HepG2 (cell line): ENCODE measurements around the gene ALDOA. TPM values are rescaled to one million over a fixed set of nuclear protein-coding genes. Genes with fewer than 3 reads are reported as not detected.

Experiments
- ATAC-seq: fragments of 200-7000 bp; cut with Tn5 transposase; 3 replicates; pipeline ENCODE4 v1.9.1; 2020; ENCODE audit warnings: mild to moderate bottlenecking, moderate library complexity
- BruUV-seq: library from RNA; stranded (reverse); fragments of 400-500 nt; replicated peaks from 2 replicates; lab custom pipeline; 2021; lab: Mats Ljungman, UMichigan
- CTCF ChIA-PET: fragments of 300-600 bp; formaldehyde crosslinking; extraction: SDS; loops from one replicate; lab custom pipeline; 2021; ENCODE audit warnings: low total read pairs, inconsistent platforms, low intra/inter-chr PET ratio; lab: Yijun Ruan, JAX
- POLR2A ChIA-PET: fragments of 350-600 bp; sonication (Branson Sonifier 250); formaldehyde crosslinking; loops from one replicate; lab custom pipeline; 2020; ENCODE audit warnings: antibody characterized with exemption, inconsistent platforms; lab: Yijun Ruan, JAX
- DNase-seq: peaks from one replicate; pipeline ENCODE4 v3.0.0-alpha.2; 2015; ENCODE audit warnings: low spot score
- FAIRE-seq: peaks from 3 replicates; lab custom pipeline; 2011; peaks lifted over from hg19 to GRCh38; lab: Jason Lieb, UNC
- H2AFZ ChIP-seq: one replicate; pipeline ENCODE4 v1.6.1; 2011; ENCODE audit warnings: low read length, inconsistent platforms
- H3K27ac ChIP-seq: fragments of 300-600 bp; 3 replicates; pipeline ENCODE4 v1.8.0; 2011; ENCODE audit warnings: mixed run types, mild to moderate bottlenecking, mixed read lengths, low read length, inconsistent platforms; ENCODE audit not compliant: insufficient read depth; ENCODE audit errors: extremely low read length
- H3K27me3 ChIP-seq, 2 experiments: fragments of 200-600 bp in 1 of 2; 2 replicates in 1 of 2; 3 replicates in 1 of 2; pipeline versions ENCODE4 v1.6.0 to v1.8.0; 2011; ENCODE audit warnings: low read length in 2 of 2, mild to moderate bottlenecking in 2 of 2, moderate library complexity in 2 of 2, inconsistent platforms in 1 of 2; ENCODE audit not compliant: insufficient read depth in 2 of 2, control insufficient read depth in 1 of 2
- H3K36me3 ChIP-seq, 2 experiments: fragments of 200-600 bp in 1 of 2; replicated peaks in 1 of 2; 2 replicates in 1 of 2; 3 replicates in 1 of 2; pipeline versions ENCODE4 v1.5.1 to v1.8.0; 2011; ENCODE audit warnings: low read length in 2 of 2, inconsistent platforms in 1 of 2; ENCODE audit not compliant: insufficient read depth in 2 of 2, control insufficient read depth in 1 of 2
- H3K4me1 ChIP-seq: 2 replicates; pipeline ENCODE4 v1.5.1; 2012; ENCODE audit warnings: low read length, inconsistent platforms; ENCODE audit not compliant: insufficient read depth
- H3K4me2 ChIP-seq: 2 replicates; pipeline ENCODE4 v1.6.0; 2011; ENCODE audit warnings: low read depth, low read length, inconsistent platforms
- H3K4me3 ChIP-seq, 3 experiments: fragments of 200-600 bp in 1 of 3; sonication (generic), shearing (Covaris generic) in 1 of 3; replicated peaks in 1 of 3; 2 replicates each; pipeline ENCODE4 v1.5.1; 2011 to 2016; ENCODE audit warnings: low read length in 3 of 3, inconsistent platforms in 2 of 3, low read depth in 2 of 3, mild to moderate bottlenecking in 2 of 3, control low read depth in 1 of 3, mixed read lengths in 1 of 3; ENCODE audit not compliant: insufficient read depth in 1 of 3
- H3K79me2 ChIP-seq: one replicate; pipeline ENCODE4 v1.6.1; 2011; ENCODE audit warnings: low read length, inconsistent platforms; ENCODE audit not compliant: insufficient read depth
- H3K9ac ChIP-seq: 2 replicates; pipeline ENCODE4 v1.6.0; 2011; ENCODE audit warnings: mild to moderate bottlenecking, low read depth, low read length, inconsistent platforms; ENCODE audit not compliant: insufficient read depth
- H3K9me3 ChIP-seq: 2 replicates; pipeline ENCODE4 v1.5.1; 2012; ENCODE audit warnings: mild to moderate bottlenecking, low read length
- H4K20me1 ChIP-seq: 2 replicates; pipeline ENCODE4 v1.6.0; 2011; ENCODE audit warnings: inconsistent platforms, mild to moderate bottlenecking, low read length, moderate library complexity; ENCODE audit not compliant: insufficient read depth
- AGO1 ChIP-seq: fragments of 200-400 bp; formaldehyde crosslinking; IDR thresholded peaks from 2 replicates; pipeline ENCODE4 v1.6.1; 2017; ENCODE audit warnings: mild to moderate bottlenecking, low read depth, low read length, moderate library complexity; ENCODE audit not compliant: poor library complexity, severe bottlenecking
- HDAC1 ChIP-seq: sonication (generic); formaldehyde crosslinking; IDR thresholded peaks from 2 replicates; pipeline ENCODE4 v1.5.1; 2020; ENCODE audit warnings: mild to moderate bottlenecking, missing genetic modification reagents
- MAZ ChIP-seq, 2 experiments: sonication (generic) in 1 of 2; formaldehyde crosslinking in 1 of 2; IDR thresholded peaks; 2 replicates each; pipeline versions ENCODE4 v1.5.0 to v1.6.1; 2012 to 2020; ENCODE audit warnings: low read depth in 2 of 2, mild to moderate bottlenecking in 2 of 2, borderline replicate concordance in 1 of 2, improper control_type of control experiment in 1 of 2, low read length in 1 of 2, missing genetic modification reagents in 1 of 2, moderate library complexity in 1 of 2
- NR1H2 ChIP-seq: sonication (generic); formaldehyde crosslinking; IDR thresholded peaks from 2 replicates; pipeline ENCODE4 v1.8.1; 2022; ENCODE audit warnings: low read depth, missing genetic modification reagents, borderline replicate concordance
- PCBP1 ChIP-seq: fragments of 200-400 bp; formaldehyde crosslinking; IDR thresholded peaks from 2 replicates; pipeline ENCODE4 v1.6.1; 2017; ENCODE audit warnings: mild to moderate bottlenecking, low read depth, low read length, borderline replicate concordance
- PITX1 ChIP-seq: sonication (generic); formaldehyde crosslinking; IDR thresholded peaks from 2 replicates; pipeline ENCODE4 v1.5.1; 2020; ENCODE audit warnings: mild to moderate bottlenecking, missing genetic modification reagents
- RARG ChIP-seq: sonication (generic); formaldehyde crosslinking; IDR thresholded peaks from 2 replicates; pipeline ENCODE4 v1.4.0; 2020; ENCODE audit warnings: low read depth, mild to moderate bottlenecking, missing genetic modification reagents
- SP4 ChIP-seq: sonication (generic); formaldehyde crosslinking; IDR thresholded peaks from 2 replicates; pipeline ENCODE4 v1.8.1; 2023; ENCODE audit warnings: mild to moderate bottlenecking, missing genetic modification reagents
- SUZ12 ChIP-seq: fragments of 150-350 bp; IDR thresholded peaks from 2 replicates; pipeline ENCODE4 v1.6.1; 2014; ENCODE audit warnings: low read depth, low read length
- ZBTB8A ChIP-seq: sonication (generic); formaldehyde crosslinking; IDR thresholded peaks from 2 replicates; pipeline ENCODE4 v1.4.0; 2020; ENCODE audit warnings: mild to moderate bottlenecking, low read depth, missing genetic modification reagents, borderline replicate concordance
- ZFY ChIP-seq: sonication (generic); formaldehyde crosslinking; IDR thresholded peaks from 2 replicates; pipeline ENCODE4 v1.4.0; 2020; ENCODE audit warnings: missing genetic modification reagents
- ZNF337 ChIP-seq: sonication (generic); formaldehyde crosslinking; IDR thresholded peaks from 2 replicates; pipeline ENCODE4 v1.5.1; 2020; ENCODE audit warnings: missing genetic modification reagents, low read depth, mild to moderate bottlenecking, borderline replicate concordance
- ZNF558 ChIP-seq: sonication (generic); formaldehyde crosslinking; IDR thresholded peaks from 2 replicates; pipeline ENCODE4 v1.9.0; 2022; ENCODE audit warnings: mild to moderate bottlenecking, missing genetic modification reagents, borderline replicate concordance
- ZNF607 ChIP-seq: sonication (generic); formaldehyde crosslinking; IDR thresholded peaks from 2 replicates; pipeline ENCODE4 v1.5.1; 2020; ENCODE audit warnings: missing genetic modification reagents, mild to moderate bottlenecking, borderline replicate concordance
- ZNF670 ChIP-seq: sonication (generic); formaldehyde crosslinking; IDR thresholded peaks from 2 replicates; pipeline ENCODE4 v1.8.0; 2022; ENCODE audit warnings: mild to moderate bottlenecking, missing genetic modification reagents, borderline replicate concordance
- WGBS: methylation state at CpG from one replicate; pipeline ENCODE4 v1.1.6; 2017; ENCODE audit warnings: low lambda C conversion rate; 5-methylcytosine and 5-hydroxymethylcytosine counted together
- in situ Hi-C: cut with HindIII; loops from 2 replicates; pipeline ENCODE4 v1.10.0; 2017; ENCODE audit warnings: low pct_unique_long_range_greater_than_20kb; ENCODE audit not compliant: extremely low pct_ligation_motif_present
- intact Hi-C: fragments of 100-400 bp; cut with micrococcal nuclease; formaldehyde crosslinking; loops from one replicate; pipeline ENCODE4 v1.10.0; 2022; ENCODE audit not compliant: unreplicated experiment
- polyA plus RNA-seq, 8 experiments: library from polyadenylated mRNA; depleted of rRNA in 3 of 8; stranded (reverse) in 7 of 8; unstranded in 1 of 8; fragments of >200 nt; fragmentation: Illumina TruSeq in 4 of 8; extraction: Trizol in 4 of 8; gene quantifications; 2 replicates each; pipeline versions ENCODE4 v1.2.1 to v1.2.3, GENCODE V29; 2011 to 2016; ENCODE audit warnings: low read depth in 4 of 8, missing spikeins in 1 of 8, mixed read lengths in 1 of 8; ENCODE audit not compliant: insufficient read depth in 1 of 8
- total RNA-seq, 5 experiments: library from RNA; depleted of rRNA; stranded (reverse); fragments of >200 nt; fragmentation: Illumina TruSeq; extraction: Trizol; gene quantifications; 2 replicates each; pipeline ENCODE4 v1.2.3, GENCODE V29; 2016; ENCODE audit warnings: low read depth in 1 of 5
- TF ChIP-seq, protein P1 (sequence below): sonication (generic); IDR thresholded peaks from 2 replicates; pipeline ENCODE4 v1.6.1; 2016; ENCODE audit warnings: low read depth, borderline replicate concordance
- TF ChIP-seq, protein P2 (sequence below): sonication (generic); formaldehyde crosslinking; IDR thresholded peaks from 2 replicates; pipeline ENCODE4 v1.5.0; 2020; ENCODE audit warnings: missing genetic modification reagents
- TF ChIP-seq, protein P3 (sequence below): IDR thresholded peaks from 2 replicates; pipeline ENCODE4 v1.6.1; 2016; ENCODE audit warnings: control low read depth

The ALDOA gene
- total and polyA plus RNA-seq, 2 of the 13 experiments (the other 11 are each of a cell fraction or from before 2014, with no cell fraction given), result 925 to 1,884 TPM

DNA sequence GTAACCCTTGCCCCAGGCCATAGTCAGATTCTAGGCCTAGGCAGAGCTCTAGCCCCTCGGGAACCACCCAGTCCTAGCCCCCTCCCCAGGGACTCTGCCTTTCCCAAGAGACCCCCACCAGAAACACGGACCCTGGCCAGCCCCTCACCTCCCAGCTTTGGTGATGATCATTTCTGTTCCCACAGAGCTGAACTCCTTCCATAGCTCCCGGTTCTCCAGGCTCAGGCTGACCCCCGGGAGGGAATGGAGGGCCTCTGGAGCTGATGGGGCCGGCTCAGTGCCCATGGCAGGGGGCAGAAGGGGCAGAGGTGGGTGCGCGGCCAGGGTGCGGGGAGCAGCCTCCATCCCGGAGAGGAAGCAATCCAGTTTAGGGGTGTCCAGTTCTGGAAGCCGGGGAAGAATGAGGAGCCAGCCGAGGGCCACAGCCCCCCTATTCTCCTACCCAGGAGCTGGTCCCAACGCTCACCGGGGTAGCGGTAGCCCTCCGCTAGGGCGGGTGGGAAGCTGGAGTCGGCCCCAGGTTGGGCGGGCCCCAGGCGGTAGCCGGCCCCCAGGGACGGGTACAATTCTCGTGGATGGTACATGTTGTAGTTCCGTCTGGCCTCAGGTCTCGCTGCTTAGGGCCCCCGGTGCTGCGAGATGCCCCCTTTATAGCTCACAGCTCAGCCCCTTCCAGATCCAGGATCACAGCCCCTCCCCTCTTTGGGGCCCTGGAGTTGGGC lies 25.2 kb downstream of the ALDOA start:
- Histone ChIP-seq H3K4me1 (peaks cover 69% of the 10 kb centered on the region), H4K20me1 (no peaks in the 10 kb centered on the region), H2AFZ (no peak overlapping the region), H3K4me2 (peak overlapping the region; percentile 95), H3K27me3 (no peaks in the 10 kb centered on the region; a peak in 1 of 5 replicates), H3K36me3 (peaks cover 0 to under 1% of the 10 kb centered on the region in 2 experiments; a peak in 1 of 5 replicates), H3K9me3 (no peaks in the 10 kb centered on the region), H3K4me3 (peak overlapping the region; percentile 38 to 78 (median 59); a peak in 4 of 6 replicates), H3K27ac (no peak overlapping the region), H3K79me2 (no peaks in the 10 kb centered on the region), H3K9ac (no peak overlapping the region; the same call in 1 of the 2 replicates)
- WGBS, result 69% methylated on average over 22 of the region's 26 CpGs
- DNase-seq (no peak), ATAC-seq (no peak), FAIRE-seq (no peak)
- ChIA-PET POLR2A (interaction anchor here (0.7 to 6.0 kb wide), 11 partner anchors 9 to 93 kb away, joined by 3 to 120 read pairs (median 14); partner anchors contain the start of genes ALDOA, CORO1A, GDPD3 and MAPK3), CTCF (no interaction called here)
- intact Hi-C loops, result no loop called here
- in situ Hi-C loops, result loop anchor here (25.0 kb wide), 1 partner anchor 547 kb away; no protein-coding TSS in a partner anchor
- BruUV-seq, result no TSS peak
- TF ChIP-seq PCBP1, result 0 out of 2 replicates have a peak, but pooled peaks have one; percentile 55
- no peak for TF ChIP-seq SUZ12
- TF ChIP-seq, protein P1, sequence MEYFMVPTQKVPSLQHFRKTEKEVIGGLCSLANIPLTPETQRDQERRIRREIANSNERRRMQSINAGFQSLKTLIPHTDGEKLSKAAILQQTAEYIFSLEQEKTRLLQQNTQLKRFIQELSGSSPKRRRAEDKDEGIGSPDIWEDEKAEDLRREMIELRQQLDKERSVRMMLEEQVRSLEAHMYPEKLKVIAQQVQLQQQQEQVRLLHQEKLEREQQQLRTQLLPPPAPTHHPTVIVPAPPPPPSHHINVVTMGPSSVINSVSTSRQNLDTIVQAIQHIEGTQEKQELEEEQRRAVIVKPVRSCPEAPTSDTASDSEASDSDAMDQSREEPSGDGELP, result no peak
- TF ChIP-seq ZNF558 (CRISPR knock-in tag), result peak; percentile 31; the same call in 1 of the 2 replicates
- no peak for TF ChIP-seq AGO1
- no peak for TF ChIP-seq ZFY (CRISPR knock-in tag)
- TF ChIP-seq ZBTB8A (CRISPR knock-in tag), result no peak
- TF ChIP-seq MAZ (IDR thresholded peaks at IDR 0.05; ENCODE audit: borderline replicate concordance, low read depth, low read length), result no peak
- no peak for TF ChIP-seq MAZ (CRISPR knock-in tag; IDR thresholded peaks at IDR 0.05; ENCODE audit: low read depth)
- no peak for TF ChIP-seq ZNF337
- no peak for TF ChIP-seq NR1H2 (CRISPR knock-in tag)
- TF ChIP-seq ZNF670, result 0 out of 2 replicates have a peak, but pooled peaks have one; percentile 48
- peak; percentile 21; the same call in 1 of the 2 replicates for TF ChIP-seq HDAC1 (CRISPR knock-in tag)
- 0 out of 2 replicates have a peak, but pooled peaks have one; percentile 25 for TF ChIP-seq ZNF607 (CRISPR knock-in tag)
- TF ChIP-seq SP4 (CRISPR knock-in tag), result 0 out of 2 replicates have a peak, but pooled peaks have one; percentile 41
- TF ChIP-seq, protein P2, sequence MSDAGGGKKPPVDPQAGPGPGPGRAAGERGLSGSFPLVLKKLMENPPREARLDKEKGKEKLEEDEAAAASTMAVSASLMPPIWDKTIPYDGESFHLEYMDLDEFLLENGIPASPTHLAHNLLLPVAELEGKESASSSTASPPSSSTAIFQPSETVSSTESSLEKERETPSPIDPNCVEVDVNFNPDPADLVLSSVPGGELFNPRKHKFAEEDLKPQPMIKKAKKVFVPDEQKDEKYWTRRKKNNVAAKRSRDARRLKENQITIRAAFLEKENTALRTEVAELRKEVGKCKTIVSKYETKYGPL (CRISPR knock-in tag), result no peak
- TF ChIP-seq RARG, result 0 out of 2 replicates have a peak, but pooled peaks have one; percentile 6
- TF ChIP-seq, protein P3, sequence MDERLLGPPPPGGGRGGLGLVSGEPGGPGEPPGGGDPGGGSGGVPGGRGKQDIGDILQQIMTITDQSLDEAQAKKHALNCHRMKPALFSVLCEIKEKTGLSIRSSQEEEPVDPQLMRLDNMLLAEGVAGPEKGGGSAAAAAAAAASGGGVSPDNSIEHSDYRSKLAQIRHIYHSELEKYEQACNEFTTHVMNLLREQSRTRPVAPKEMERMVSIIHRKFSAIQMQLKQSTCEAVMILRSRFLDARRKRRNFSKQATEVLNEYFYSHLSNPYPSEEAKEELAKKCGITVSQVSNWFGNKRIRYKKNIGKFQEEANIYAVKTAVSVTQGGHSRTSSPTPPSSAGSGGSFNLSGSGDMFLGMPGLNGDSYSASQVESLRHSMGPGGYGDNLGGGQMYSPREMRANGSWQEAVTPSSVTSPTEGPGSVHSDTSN (CRISPR knock-in tag), result no peak
- TF ChIP-seq PITX1, result peak; percentile 7; the same call in 1 of the 2 replicates
